Measurements from ENCODE around the gene NOL3.

GRCh38 chr16:67173323-67173722, 3.0 kb downstream of the NOL3 start:
- TF ChIP-seq CTCF (IDR thresholded peaks at IDR 0.05) (no peak), POLR2A (IDR thresholded peaks at IDR 0.05) (no peak)

All from tibial nerve (tissue), 3 donors.